DND-41 (cell line): ENCODE results near the gene MCC.

Experiments
- ATAC-seq: fragments of 200-7000 bp; cut with Tn5 transposase; 3 replicates; pipeline ENCODE4 v1.9.1; 2021; ENCODE audit warnings: low read depth; ENCODE audit not compliant: insufficient read depth
- DNase-seq: peaks from one replicate; pipeline ENCODE4 v3.0.0-alpha.2; 2020
- H2AFZ ChIP-seq: 2 replicates; pipeline ENCODE4 v1.6.0; 2012; ENCODE audit warnings: low read depth, low read length
- H3K27ac ChIP-seq: 2 replicates; pipeline ENCODE4 v1.5.1; 2012; ENCODE audit warnings: low read length, inconsistent platforms
- H3K27me3 ChIP-seq: fragments of 200-600 bp; sonication (generic); 2 replicates; pipeline ENCODE4 v1.6.0; 2012; ENCODE audit warnings: low read length, mild to moderate bottlenecking, inconsistent platforms; ENCODE audit not compliant: insufficient read depth, poor library complexity
- H3K36me3 ChIP-seq: 2 replicates; pipeline ENCODE4 v1.5.1; 2012; ENCODE audit warnings: low read length, inconsistent platforms; ENCODE audit not compliant: insufficient read depth
- H3K4me1 ChIP-seq: 2 replicates; pipeline ENCODE4 v1.5.1; 2012; ENCODE audit warnings: mild to moderate bottlenecking, low read length; ENCODE audit not compliant: insufficient read depth
- H3K4me2 ChIP-seq: 2 replicates; pipeline ENCODE4 v1.6.0; 2012; ENCODE audit warnings: mild to moderate bottlenecking, moderate library complexity, low read length, inconsistent platforms; ENCODE audit not compliant: insufficient read depth
- H3K4me3 ChIP-seq, 2 experiments: fragments of 200-600 bp in 1 of 2; shearing (Covaris generic) in 1 of 2; 2 replicates each; pipeline ENCODE4 v1.5.1; 2012 to 2016; ENCODE audit warnings: inconsistent platforms in 2 of 2, low read length in 2 of 2, mild to moderate bottlenecking in 2 of 2, low read depth in 1 of 2, moderate library complexity in 1 of 2
- H3K79me2 ChIP-seq: 2 replicates; pipeline ENCODE4 v1.6.0; 2012; ENCODE audit warnings: low read length, inconsistent platforms; ENCODE audit not compliant: insufficient read depth
- H3K9ac ChIP-seq: 2 replicates; pipeline ENCODE4 v1.6.0; 2012; ENCODE audit warnings: low read depth, mild to moderate bottlenecking, inconsistent platforms, low read length, moderate library complexity
- H3K9me3 ChIP-seq: 2 replicates; pipeline ENCODE4 v1.5.1; 2012; ENCODE audit warnings: low read length, moderate library complexity, mild to moderate bottlenecking, inconsistent platforms; ENCODE audit not compliant: insufficient read depth, severe bottlenecking
- H4K20me1 ChIP-seq: 2 replicates; pipeline ENCODE4 v1.6.0; 2012; ENCODE audit warnings: low read length; ENCODE audit not compliant: insufficient read depth
- EZH2 ChIP-seq: IDR thresholded peaks from 3 replicates; pipeline ENCODE4 v1.6.1; 2012; ENCODE audit warnings: borderline replicate concordance, low read depth, mild to moderate bottlenecking, moderate library complexity, low read length, inconsistent platforms; ENCODE audit not compliant: severe bottlenecking
- TF ChIP-seq, protein P1 (sequence below): IDR thresholded peaks from 2 replicates; pipeline ENCODE4 v1.5.1; 2012; ENCODE audit warnings: borderline replicate concordance, low read length, moderate library complexity, mild to moderate bottlenecking; ENCODE audit not compliant: poor library complexity, severe bottlenecking; ENCODE audit errors: extremely low read depth

Gene MCC

DNA sequence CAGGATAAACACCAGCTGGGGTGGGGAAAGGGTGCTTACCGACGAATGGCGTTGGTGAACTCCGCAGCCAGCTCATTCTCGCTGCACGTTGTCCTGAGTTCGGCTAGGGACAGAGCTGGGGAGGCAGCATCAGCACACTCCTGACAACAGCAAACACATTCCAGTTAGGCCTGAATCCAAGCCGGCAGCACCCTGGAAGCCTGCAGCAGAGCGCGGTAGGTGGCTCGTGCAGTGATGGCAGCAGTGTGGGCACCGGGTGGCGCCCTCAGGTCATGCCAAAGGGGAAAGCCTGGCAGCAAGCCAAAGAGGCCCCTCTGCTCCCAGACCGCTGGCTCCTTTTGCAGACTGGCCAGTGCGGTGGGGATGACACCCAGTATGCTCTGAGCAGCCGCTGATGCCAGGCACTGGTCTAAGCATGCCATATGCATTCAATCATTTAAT lies 444.7 kb downstream of the MCC start:
- no peak overlapping the region for H3K27ac ChIP-seq
- no peaks in the 10 kb centered on the region for H3K27me3 ChIP-seq
- H3K4me1 ChIP-seq: peaks cover 12% of the 10 kb centered on the region
- no peak overlapping the region for H3K4me2 ChIP-seq
- H3K4me3 ChIP-seq: no peak overlapping the region
- no peaks in the 10 kb centered on the region for H3K9me3 ChIP-seq
- H4K20me1 ChIP-seq: no peaks in the 10 kb centered on the region
- H3K36me3 ChIP-seq: no peaks in the 10 kb centered on the region
- no peak for DNase-seq
- no peak overlapping the region for H3K9ac ChIP-seq
- ATAC-seq: no peak
- TF ChIP-seq, protein P1, sequence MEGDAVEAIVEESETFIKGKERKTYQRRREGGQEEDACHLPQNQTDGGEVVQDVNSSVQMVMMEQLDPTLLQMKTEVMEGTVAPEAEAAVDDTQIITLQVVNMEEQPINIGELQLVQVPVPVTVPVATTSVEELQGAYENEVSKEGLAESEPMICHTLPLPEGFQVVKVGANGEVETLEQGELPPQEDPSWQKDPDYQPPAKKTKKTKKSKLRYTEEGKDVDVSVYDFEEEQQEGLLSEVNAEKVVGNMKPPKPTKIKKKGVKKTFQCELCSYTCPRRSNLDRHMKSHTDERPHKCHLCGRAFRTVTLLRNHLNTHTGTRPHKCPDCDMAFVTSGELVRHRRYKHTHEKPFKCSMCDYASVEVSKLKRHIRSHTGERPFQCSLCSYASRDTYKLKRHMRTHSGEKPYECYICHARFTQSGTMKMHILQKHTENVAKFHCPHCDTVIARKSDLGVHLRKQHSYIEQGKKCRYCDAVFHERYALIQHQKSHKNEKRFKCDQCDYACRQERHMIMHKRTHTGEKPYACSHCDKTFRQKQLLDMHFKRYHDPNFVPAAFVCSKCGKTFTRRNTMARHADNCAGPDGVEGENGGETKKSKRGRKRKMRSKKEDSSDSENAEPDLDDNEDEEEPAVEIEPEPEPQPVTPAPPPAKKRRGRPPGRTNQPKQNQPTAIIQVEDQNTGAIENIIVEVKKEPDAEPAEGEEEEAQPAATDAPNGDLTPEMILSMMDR: peak; percentile 52
- TF ChIP-seq EZH2: no peak
- no peaks in the 10 kb centered on the region for H3K79me2 ChIP-seq
- 0 out of 2 replicates have a peak overlapping the region, but pooled peaks have one; percentile 49 for H2AFZ ChIP-seq

DNA sequence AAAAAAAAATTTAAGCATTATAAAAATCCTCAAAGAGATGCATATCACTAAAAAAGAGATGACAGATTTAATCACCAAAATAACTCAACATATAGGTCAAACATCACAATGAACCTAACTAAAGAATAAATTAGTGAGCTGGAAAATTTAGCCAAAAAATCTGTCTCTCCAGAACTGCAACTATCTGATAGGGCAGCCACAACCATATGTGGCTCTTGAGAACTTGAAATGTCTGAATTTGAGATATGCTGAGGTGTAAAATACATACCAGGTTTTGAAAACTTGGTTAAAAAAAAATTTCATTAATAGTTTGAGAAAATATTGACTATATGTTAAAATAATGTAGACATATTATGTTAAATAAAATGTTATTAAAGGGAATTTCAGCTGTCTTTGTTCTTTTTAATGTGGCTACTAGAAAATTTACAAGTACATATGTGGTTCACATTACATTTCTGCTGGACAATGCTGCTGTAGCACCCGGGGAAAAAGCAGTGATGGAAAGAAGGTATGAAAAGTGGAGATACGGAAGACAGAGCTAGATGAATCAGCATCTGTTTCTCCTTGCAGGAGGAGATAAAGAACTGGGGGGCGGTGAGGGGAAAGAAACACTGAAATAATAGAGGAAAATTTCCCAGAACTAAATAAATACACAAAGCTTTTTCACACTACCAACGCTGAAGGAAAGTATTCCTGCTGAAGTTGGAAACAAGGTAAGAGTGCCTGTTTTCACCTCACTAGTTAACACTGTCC lies 445.6 kb downstream of the MCC start:
- Histone ChIP-seq H3K36me3 (no peaks in the 10 kb centered on the region), H3K4me2 (no peak overlapping the region), H2AFZ (peak overlapping the region; percentile 49), H3K9ac (no peak overlapping the region), H3K27ac (no peak overlapping the region), H3K9me3 (no peaks in the 10 kb centered on the region), H3K4me1 (peaks cover 12% of the 10 kb centered on the region), H3K4me3 (no peak overlapping the region), H3K27me3 (no peaks in the 10 kb centered on the region), H3K79me2 (no peaks in the 10 kb centered on the region), H4K20me1 (no peaks in the 10 kb centered on the region)
- ATAC-seq (no peak), DNase-seq (no peak)
- TF ChIP-seq, protein P1: no peak
- no peak for TF ChIP-seq EZH2

DNA sequence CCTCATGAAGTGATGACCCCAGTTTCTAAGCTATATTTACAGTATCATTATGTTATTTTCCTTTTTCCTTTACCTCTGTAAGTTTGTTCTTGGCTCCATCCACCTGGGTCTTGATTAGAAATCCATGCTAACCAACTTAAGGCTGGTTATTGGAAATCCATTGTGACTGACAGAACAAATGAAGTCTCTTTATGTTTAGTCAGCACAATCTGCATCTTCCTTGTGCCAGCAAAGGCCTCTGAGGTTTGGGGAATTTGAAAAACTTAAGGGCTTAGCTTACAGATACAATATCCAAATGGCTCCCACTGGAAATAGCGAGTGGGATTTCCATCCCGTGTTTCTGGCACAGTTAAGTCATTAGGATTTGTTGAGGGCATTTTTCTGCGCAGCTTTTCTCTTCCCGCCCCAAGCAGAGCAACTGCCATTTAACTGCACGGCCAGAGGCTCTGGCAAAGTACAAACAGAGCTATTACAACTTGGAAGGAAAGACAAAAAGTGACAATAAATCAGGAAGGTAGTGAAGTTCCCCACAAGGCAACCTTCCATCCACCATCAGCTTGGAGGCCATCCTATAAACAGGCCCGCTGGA lies 447.5 kb downstream of the MCC start:
- Histone ChIP-seq H3K79me2 (no peaks in the 10 kb centered on the region), H3K4me2 (no peak overlapping the region), H3K27ac (peak overlapping the region; percentile 52), H3K27me3 (no peaks in the 10 kb centered on the region), H2AFZ (peak overlapping the region; percentile 54; the same call in 1 of the 2 replicates), H3K9ac (no peak overlapping the region), H3K9me3 (no peaks in the 10 kb centered on the region), H3K36me3 (no peaks in the 10 kb centered on the region), H4K20me1 (no peaks in the 10 kb centered on the region), H3K4me1 (peaks cover 12% of the 10 kb centered on the region), H3K4me3 (no peak overlapping the region)
- ATAC-seq: no peak
- DNase-seq: no peak
- no peak for TF ChIP-seq EZH2
- TF ChIP-seq, protein P1: no peak
